WTC11 (cell line): ENCODE results near the gene ALAS1. TPM values are rescaled to one million over a fixed set of nuclear protein-coding genes. Genes with fewer than 3 reads are reported as not detected.

ENCODE experiments used
- ATAC-seq: fragments of 200-7000 bp; cut with Tn5 transposase; 2 replicates; pipeline ENCODE4 v1.10.0; 2021; ENCODE audit warnings: mild to moderate bottlenecking, moderate library complexity
- CTCF ChIA-PET: fragments of 300-600 bp; sonication (Branson Sonifier 250); formaldehyde crosslinking; loops from one replicate; lab custom pipeline; 2021; ENCODE audit warnings: antibody characterized with exemption; lab: Charles Lee
- POLR2A ChIA-PET: fragments of 350-600 bp; sonication (Branson Sonifier 250); formaldehyde crosslinking; loops from one replicate; lab custom pipeline; 2021; ENCODE audit warnings: antibody characterized with exemption; lab: Charles Lee
- DNase-seq: peaks from one replicate; pipeline ENCODE4 v3.0.0; 2021; ENCODE audit warnings: low spot score
- H3K27ac Mint-ChIP-seq: 2 replicates; pipeline ENCODE4 v1.8.0; 2021; ENCODE audit warnings: mixed read lengths
- H3K27me3 Mint-ChIP-seq: 2 replicates; pipeline ENCODE4 v1.8.0; 2021; ENCODE audit warnings: low read depth, mild to moderate bottlenecking, moderate library complexity, mixed read lengths
- H3K36me3 Mint-ChIP-seq: 2 replicates; pipeline ENCODE4 v1.8.0; 2021; ENCODE audit warnings: mixed read lengths
- H3K4me1 Mint-ChIP-seq: 2 replicates; pipeline ENCODE4 v1.8.0; 2022; ENCODE audit warnings: mixed read lengths
- H3K4me3 Mint-ChIP-seq: 2 replicates; pipeline ENCODE4 v1.8.0; 2021; ENCODE audit warnings: mild to moderate bottlenecking, moderate library complexity, mixed read lengths
- H3K9me3 Mint-ChIP-seq: 2 replicates; pipeline ENCODE4 v1.8.0; 2021; ENCODE audit warnings: mixed read lengths
- ATF6 ChIP-seq: sonication (generic); formaldehyde crosslinking; IDR thresholded peaks from 2 replicates; pipeline ENCODE4 v1.8.1; 2023; ENCODE audit warnings: mild to moderate bottlenecking, missing genetic modification reagents
- ELF4 ChIP-seq: sonication (generic); formaldehyde crosslinking; IDR thresholded peaks from 2 replicates; pipeline ENCODE4 v1.8.1; 2022; ENCODE audit warnings: low read depth, mild to moderate bottlenecking, moderate library complexity, missing genetic modification reagents
- GABPB1 ChIP-seq: sonication (generic); formaldehyde crosslinking; IDR thresholded peaks from 2 replicates; pipeline ENCODE4 v1.8.1; 2023; ENCODE audit warnings: mild to moderate bottlenecking, missing genetic modification reagents
- GTF2I ChIP-seq: fragments of 250-450 bp; sonication (Bioruptor Pico); conservative IDR thresholded peaks from 2 replicates; pipeline ENCODE4 v1.4.0; 2021; ENCODE audit warnings: mild to moderate bottlenecking
- HMGA2 ChIP-seq: fragments of 250-450 bp; sonication (Bioruptor Pico); IDR thresholded peaks from 2 replicates; pipeline ENCODE4 v1.4.0; 2021; ENCODE audit warnings: mild to moderate bottlenecking, moderate library complexity
- JAZF1 ChIP-seq: fragments of 250-450 bp; sonication (Bioruptor Pico); IDR thresholded peaks from 2 replicates; pipeline ENCODE4 v1.9.0; 2021; ENCODE audit warnings: moderate library complexity, mild to moderate bottlenecking, inconsistent platforms
- OVOL2 ChIP-seq: fragments of 250-450 bp; sonication (Bioruptor Pico); IDR thresholded peaks from 2 replicates; pipeline ENCODE4 v1.9.0; 2021; ENCODE audit warnings: mild to moderate bottlenecking, borderline replicate concordance
- PRDM15 ChIP-seq: sonication (generic); formaldehyde crosslinking; IDR thresholded peaks from 2 replicates; pipeline ENCODE4 v1.8.0; 2022; ENCODE audit warnings: missing genetic modification reagents
- RORB ChIP-seq: fragments of 250-450 bp; sonication (Bioruptor Pico); IDR thresholded peaks from 2 replicates; pipeline ENCODE4 v1.9.0; 2021; ENCODE audit warnings: mild to moderate bottlenecking
- STAT6 ChIP-seq: sonication (generic); formaldehyde crosslinking; conservative IDR thresholded peaks from 2 replicates; pipeline ENCODE4 v1.8.1; 2023; ENCODE audit warnings: mild to moderate bottlenecking, low read depth, missing genetic modification reagents, moderate library complexity
- USF1 ChIP-seq: sonication (generic); formaldehyde crosslinking; IDR thresholded peaks from 2 replicates; pipeline ENCODE4 v1.8.0; 2022; ENCODE audit warnings: mild to moderate bottlenecking, missing genetic modification reagents
- ZNF138 ChIP-seq: sonication (generic); formaldehyde crosslinking; conservative IDR thresholded peaks from 2 replicates; pipeline ENCODE4 v1.8.1; 2022; ENCODE audit warnings: mild to moderate bottlenecking, moderate library complexity, missing genetic modification reagents
- ZNF317 ChIP-seq: sonication (generic); formaldehyde crosslinking; IDR thresholded peaks from 2 replicates; pipeline ENCODE4 v1.8.1; 2023; ENCODE audit warnings: low read depth, mild to moderate bottlenecking, moderate library complexity, missing genetic modification reagents, borderline replicate concordance
- ZNF416 ChIP-seq: fragments of 250-450 bp; sonication (Bioruptor Pico); IDR thresholded peaks from 2 replicates; pipeline ENCODE4 v1.9.0; 2021; ENCODE audit warnings: mild to moderate bottlenecking, inconsistent platforms
- ZNF423 ChIP-seq: fragments of 250-450 bp; sonication (Bioruptor Pico); IDR thresholded peaks from 2 replicates; pipeline ENCODE4 v2.1.2; 2022; ENCODE audit warnings: mild to moderate bottlenecking, moderate library complexity
- ZSCAN18 ChIP-seq: fragments of 250-450 bp; sonication (Bioruptor Pico); IDR thresholded peaks from 2 replicates; pipeline ENCODE4 v2.1.2; 2022; ENCODE audit warnings: mild to moderate bottlenecking, moderate library complexity
- total RNA-seq: library from RNA; stranded (reverse); gene quantifications from 3 replicates; pipeline ENCODE4 v1.2.3, GENCODE V29; 2021
- TF ChIP-seq, protein P1 (sequence below): sonication (generic); formaldehyde crosslinking; IDR thresholded peaks from 2 replicates; pipeline ENCODE4 v1.8.1; 2022; ENCODE audit warnings: mild to moderate bottlenecking, missing genetic modification reagents, moderate library complexity, borderline replicate concordance
- TF ChIP-seq, protein P2 (sequence below): sonication (generic); formaldehyde crosslinking; IDR thresholded peaks from 2 replicates; pipeline ENCODE4 v1.8.1; 2022; ENCODE audit warnings: mild to moderate bottlenecking, moderate library complexity, missing genetic modification reagents

The ALAS1 gene
- total RNA-seq, 1 experiment from 2014 or later, result 39.1 TPM

- no peak overlapping the region for H3K4me3 Mint-ChIP-seq
- H3K9me3 Mint-ChIP-seq, result no peaks in the 10 kb centered on the region
- H3K27me3 Mint-ChIP-seq, result no peaks in the 10 kb centered on the region
- H3K27ac Mint-ChIP-seq, result peak overlapping the region; percentile 80
- no peaks in the 10 kb centered on the region for H3K36me3 Mint-ChIP-seq
- ATAC-seq, result no peak
- CTCF ChIA-PET, result interaction anchor here (0.7 to 9.1 kb wide), 11 partner anchors 13 to 212 kb away, joined by 3 to 222 read pairs (median 3); partner anchors contain the start of genes TLR9 and WDR82
- H3K4me1 Mint-ChIP-seq, result peaks cover 43% of the 10 kb centered on the region
- POLR2A ChIA-PET, result interaction anchor here (1.1 to 2.8 kb wide), 2 partner anchors 16 to 41 kb away, joined by 3 to 19 read pairs; partner anchors contain the start of gene WDR82
- no peak for DNase-seq
- TF ChIP-seq ZNF423 (CRISPR knock-in tag) (no peak), OVOL2 (no peak), GTF2I (CRISPR knock-in tag) (no peak), ZNF138 (no peak), STAT6 (CRISPR knock-in tag) (no peak), GABPB1 (CRISPR knock-in tag) (no peak), ZSCAN18 (CRISPR knock-in tag) (no peak), JAZF1 (CRISPR knock-in tag) (no peak)
- TF ChIP-seq, protein P1, sequence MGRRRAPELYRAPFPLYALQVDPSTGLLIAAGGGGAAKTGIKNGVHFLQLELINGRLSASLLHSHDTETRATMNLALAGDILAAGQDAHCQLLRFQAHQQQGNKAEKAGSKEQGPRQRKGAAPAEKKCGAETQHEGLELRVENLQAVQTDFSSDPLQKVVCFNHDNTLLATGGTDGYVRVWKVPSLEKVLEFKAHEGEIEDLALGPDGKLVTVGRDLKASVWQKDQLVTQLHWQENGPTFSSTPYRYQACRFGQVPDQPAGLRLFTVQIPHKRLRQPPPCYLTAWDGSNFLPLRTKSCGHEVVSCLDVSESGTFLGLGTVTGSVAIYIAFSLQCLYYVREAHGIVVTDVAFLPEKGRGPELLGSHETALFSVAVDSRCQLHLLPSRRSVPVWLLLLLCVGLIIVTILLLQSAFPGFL (CRISPR knock-in tag), result no peak
- TF ChIP-seq, protein P2, sequence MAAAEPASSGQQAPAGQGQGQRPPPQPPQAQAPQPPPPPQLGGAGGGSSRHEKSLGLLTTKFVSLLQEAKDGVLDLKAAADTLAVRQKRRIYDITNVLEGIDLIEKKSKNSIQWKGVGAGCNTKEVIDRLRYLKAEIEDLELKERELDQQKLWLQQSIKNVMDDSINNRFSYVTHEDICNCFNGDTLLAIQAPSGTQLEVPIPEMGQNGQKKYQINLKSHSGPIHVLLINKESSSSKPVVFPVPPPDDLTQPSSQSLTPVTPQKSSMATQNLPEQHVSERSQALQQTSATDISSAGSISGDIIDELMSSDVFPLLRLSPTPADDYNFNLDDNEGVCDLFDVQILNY, result no peak
Measured at GRCh38 chr3:52236424-52236886, 38.5 kb downstream of the ALAS1 start.

- DNase-seq, result no peak
Measured at GRCh38 chr3:52237006-52237656, 39.2 kb downstream of the ALAS1 start.

More at GRCh38 chr3:52237006-52237656, 39.2 kb downstream of the ALAS1 start:
- Mint-ChIP-seq H3K36me3 (no peaks in the 10 kb centered on the region), H3K27me3 (peaks cover under 1% of the 10 kb centered on the region; the same call in 1 of the 2 replicates), H3K4me1 (peaks cover 43% of the 10 kb centered on the region), H3K27ac (peak overlapping the region; percentile 72), H3K9me3 (no peaks in the 10 kb centered on the region), H3K4me3 (peak overlapping the region; percentile 39)
- TF ChIP-seq, protein P1 (CRISPR knock-in tag), result no peak
- TF ChIP-seq USF1 (no peak), ZNF317 (CRISPR knock-in tag) (no peak), RORB (CRISPR knock-in tag) (no peak), ZNF416 (CRISPR knock-in tag) (no peak), ELF4 (CRISPR knock-in tag) (no peak), PRDM15 (CRISPR knock-in tag) (no peak), ZNF138 (no peak), HMGA2 (no peak), ATF6 (CRISPR knock-in tag) (no peak)
- POLR2A ChIA-PET, result interaction anchor here (0.6 to 2.8 kb wide), 4 partner anchors 15 to 179 kb away, joined by 3 to 19 read pairs (median 3); partner anchors contain the start of gene WDR82
- no peak for ATAC-seq
- CTCF ChIA-PET, result interaction anchor here (0.7 to 9.1 kb wide), 15 partner anchors 9 to 211 kb away, joined by 3 to 222 read pairs (median 3); partner anchors contain the start of genes PPM1M, TLR9 and WDR82
